Lung (tissue), 12 donors: ENCODE data around the gene UBL4B. TPM values are rescaled to one million over a fixed set of nuclear protein-coding genes. Genes with fewer than 3 reads are reported as not detected.

Experiments
- ATAC-seq: fragments of 200-7000 bp; cut with Tn5 transposase; one replicate; pipeline ENCODE4 v1.9.1; 2020; ENCODE audit warnings: moderate number of reproducible peaks; ENCODE audit not compliant: insufficient read depth, low FRiP score
- DNase-seq, 3 donors: peaks; one replicate each; pipeline ENCODE4 v3.0.0-alpha.2; 2013 to 2017
- H3K27ac ChIP-seq, 2 donors: one replicate each; pipeline ENCODE4 v1.5.1; 2013; ENCODE audit warnings: mild to moderate bottlenecking in 2 of 2, moderate library complexity in 2 of 2, control low read depth in 1 of 2, inconsistent platforms in 1 of 2, low read depth in 1 of 2, low read length in 1 of 2
- H3K27me3 ChIP-seq, 3 donors: one replicate each; pipeline ENCODE4 v1.5.1; 2013; ENCODE audit warnings: low read length in 2 of 3; ENCODE audit not compliant: control insufficient read depth in 3 of 3, insufficient read depth in 3 of 3
- H3K36me3 ChIP-seq, 4 donors: one replicate each; pipeline ENCODE4 v1.5.1; 2013; ENCODE audit warnings: low read length in 4 of 4, mild to moderate bottlenecking in 1 of 4, moderate library complexity in 1 of 4; ENCODE audit not compliant: control insufficient read depth in 4 of 4, insufficient read depth in 4 of 4
- H3K4me1 ChIP-seq, 5 donors: one replicate each; pipeline ENCODE4 v1.5.1; 2013; ENCODE audit warnings: low read length in 5 of 5, mild to moderate bottlenecking in 2 of 5, moderate library complexity in 1 of 5; ENCODE audit not compliant: control insufficient read depth in 5 of 5, insufficient read depth in 5 of 5
- H3K4me3 ChIP-seq: one replicate; pipeline ENCODE4 v1.5.1; 2013; ENCODE audit warnings: mild to moderate bottlenecking, control low read depth, moderate library complexity
- H3K9ac ChIP-seq, 2 donors: one replicate each; pipeline ENCODE4 v1.5.1; 2013; ENCODE audit warnings: low read length in 2 of 2, control low read depth in 1 of 2; ENCODE audit not compliant: insufficient read depth in 1 of 2
- H3K9me3 ChIP-seq, 4 donors: one replicate each; pipeline ENCODE4 v1.5.1; 2013; ENCODE audit warnings: low read length in 3 of 4, mild to moderate bottlenecking in 1 of 4, moderate library complexity in 1 of 4; ENCODE audit not compliant: control insufficient read depth in 4 of 4, insufficient read depth in 3 of 4
- CTCF ChIP-seq: IDR thresholded peaks from 2 replicates; pipeline ENCODE4 v1.5.1; 2012; ENCODE audit warnings: mild to moderate bottlenecking; ENCODE audit errors: control extremely low read depth, extremely low read depth
- WGBS, 2 donors: extraction: QIAGEN DNeasy Blood & Tissue Kit; methylation state at CpG; one replicate each; pipeline ENCODE4 v1.1.7; 2013; 5-methylcytosine and 5-hydroxymethylcytosine counted together
- polyA plus RNA-seq, 2 donors: library from polyadenylated mRNA; stranded (reverse); fragments of 200-250 nt; gene quantifications; one replicate each; pipeline ENCODE4 v1.2.1, GENCODE V29; 2013
- total RNA-seq, 2 donors: library from RNA; depleted of rRNA in 1 of 2; stranded (reverse); fragments of >200 nt in 1 of 2; gene quantifications; one replicate each; pipeline ENCODE4 v1.2.1, GENCODE V29; 2014 to 2021
- donor health status: control.
- donor health status: control.
- donor health status: Bipolar disorder and iron deficiency.
- donor health status: healthy.
- donor health status: DM: yes; HTN: yes; CAD: no.

UBL4B gene
- total and polyA plus RNA-seq, 4 donors = not detected

GRCh38 chr1:110088739-110089316, 23.4 kb upstream of the UBL4B start:
- Histone ChIP-seq H3K4me1 (peaks cover 0 to 6% (median 0%) of the 10 kb centered on the region in 5 donors), H3K27ac (no peak overlapping the region), H3K4me3 (no peak overlapping the region), H3K27me3 (peaks cover 0 to 48% (median 47%) of the 10 kb centered on the region in 3 donors), H3K36me3 (no peaks in the 10 kb centered on the region), H3K9ac (no peak overlapping the region), H3K9me3 (no peaks in the 10 kb centered on the region)
- ATAC-seq (no peak), DNase-seq (no peak)
- WGBS, 2 donors = 80 to 82% methylated on average over 10 of the region's 10 CpGs
- no peak for TF ChIP-seq CTCF

- peaks cover 0 to 4% (median 0%) of the 10 kb centered on the region in 4 donors for H3K9me3 ChIP-seq
Measured at GRCh38 chr1:110089561-110090275, 22.5 kb upstream of the UBL4B start.

GRCh38 chr1:110091381-110091780, 20.9 kb upstream of the UBL4B start:
- Histone ChIP-seq H3K9me3 (peaks cover 0 to 4% (median 0%) of the 10 kb centered on the region in 4 donors), H3K4me3 (no peak overlapping the region), H3K9ac (no peak overlapping the region), H3K27me3 (peaks cover 0 to 30% (median 22%) of the 10 kb centered on the region in 3 donors), H3K27ac (no peak overlapping the region), H3K4me1 (no peaks in the 10 kb centered on the region), H3K36me3 (no peaks in the 10 kb centered on the region)
- WGBS, 2 donors = 58 to 67% methylated on average over 2 of the region's 2 CpGs
- ATAC-seq = no peak
- DNase-seq = no peak
- TF ChIP-seq CTCF = no peak

More at GRCh38 chr1:110089561-110090275, 22.5 kb upstream of the UBL4B start:
- Histone ChIP-seq H3K4me1 (no peaks in the 10 kb centered on the region), H3K27me3 (peaks cover 0 to 47% (median 39%) of the 10 kb centered on the region in 3 donors), H3K27ac (no peak overlapping the region), H3K4me3 (no peak overlapping the region), H3K9ac (no peak overlapping the region), H3K36me3 (no peaks in the 10 kb centered on the region)
- ATAC-seq = no peak
- DNase-seq = no peak
- TF ChIP-seq CTCF = no peak
- 44 to 50% methylated on average over 7 of the region's 7 CpGs for WGBS, 2 donors
